Measurements from ENCODE around the gene PFKL.
A peak's percentile ranks its signal among the peaks of the same experiment; 100 is the strongest.

PFKL gene

GRCh38 chr21:44263768-44264167 lies 36.1 kb upstream of the PFKL start:
- no peak overlapping the region for H3K4me3 Mint-ChIP-seq
- TF ChIP-seq CTCF (IDR thresholded peaks at IDR 0.05; ENCODE audit: unreplicated experiment in 3 of 3), result no peak
- peaks cover 14% of the 10 kb centered on the region for H3K27me3 Mint-ChIP-seq (ENCODE audit: low read depth)
- H3K4me1 Mint-ChIP-seq, result no peaks in the 10 kb centered on the region
- H3K9me3 Mint-ChIP-seq, result no peaks in the 10 kb centered on the region
- peak overlapping the region in 1 of 3 experiments; percentile 75 for H3K27ac Mint-ChIP-seq
- H3K36me3 Mint-ChIP-seq (ENCODE audit: low read depth), result no peaks in the 10 kb centered on the region

- H3K9me3 Mint-ChIP-seq, result no peaks in the 10 kb centered on the region
- no peak for TF ChIP-seq CTCF (IDR thresholded peaks at IDR 0.05; ENCODE audit: unreplicated experiment in 3 of 3)
- H3K36me3 Mint-ChIP-seq (ENCODE audit: low read depth), result no peaks in the 10 kb centered on the region
Observed at GRCh38 chr21:44265734-44266270, 34.1 kb upstream of the PFKL start.

DNA sequence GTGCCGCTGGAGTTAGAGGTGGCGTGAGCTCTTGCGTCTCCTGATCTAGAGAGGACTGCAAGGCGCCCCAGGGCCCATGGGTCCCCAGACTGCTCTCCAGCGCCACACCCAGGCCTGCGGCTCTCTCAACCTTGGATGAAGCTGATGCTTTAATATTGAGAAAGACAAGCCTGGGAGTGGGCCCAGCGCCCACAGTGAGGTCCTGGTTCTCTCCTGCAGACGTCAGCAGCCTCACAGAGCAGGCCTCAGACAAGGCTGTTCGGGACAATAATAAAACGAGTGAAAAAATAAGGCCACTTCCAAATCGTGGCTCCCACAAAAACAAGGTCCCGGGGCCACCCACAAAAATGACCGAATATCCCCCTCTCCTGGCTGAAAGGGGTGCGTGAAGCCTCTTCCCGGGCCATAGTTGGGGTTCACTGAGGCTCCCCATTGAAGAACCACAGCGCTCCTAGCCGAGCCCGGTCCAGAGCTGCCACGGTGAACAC lies 32.2 kb upstream of the PFKL start:
- no peak for TF ChIP-seq CTCF (IDR thresholded peaks at IDR 0.05; ENCODE audit: unreplicated experiment in 3 of 3)
- no peak overlapping the region for H3K27ac Mint-ChIP-seq
- no peaks in the 10 kb centered on the region for H3K9me3 Mint-ChIP-seq
- H3K4me3 Mint-ChIP-seq, result no peak overlapping the region
- H3K36me3 Mint-ChIP-seq (ENCODE audit: low read depth), result no peaks in the 10 kb centered on the region
- peaks cover 3% of the 10 kb centered on the region for H3K27me3 Mint-ChIP-seq (ENCODE audit: low read depth)
- H3K4me1 Mint-ChIP-seq, result no peaks in the 10 kb centered on the region

More at GRCh38 chr21:44265734-44266270, 34.1 kb upstream of the PFKL start:
- H3K27ac Mint-ChIP-seq, result no peak overlapping the region
- H3K4me1 Mint-ChIP-seq, result no peaks in the 10 kb centered on the region
- peaks cover 3% of the 10 kb centered on the region for H3K27me3 Mint-ChIP-seq (ENCODE audit: low read depth)
- H3K4me3 Mint-ChIP-seq, result no peak overlapping the region

GRCh38 chr21:44269090-44269489 lies 30.8 kb upstream of the PFKL start:
- Mint-ChIP-seq H3K27ac (no peak overlapping the region), H3K9me3 (no peaks in the 10 kb centered on the region), H3K36me3 (ENCODE audit: low read depth) (no peaks in the 10 kb centered on the region), H3K4me3 (no peak overlapping the region), H3K4me1 (no peaks in the 10 kb centered on the region), H3K27me3 (ENCODE audit: low read depth) (peaks cover 3% of the 10 kb centered on the region)
- TF ChIP-seq CTCF (IDR thresholded peaks at IDR 0.05; ENCODE audit: unreplicated experiment in 3 of 3), result no peak

DNA sequence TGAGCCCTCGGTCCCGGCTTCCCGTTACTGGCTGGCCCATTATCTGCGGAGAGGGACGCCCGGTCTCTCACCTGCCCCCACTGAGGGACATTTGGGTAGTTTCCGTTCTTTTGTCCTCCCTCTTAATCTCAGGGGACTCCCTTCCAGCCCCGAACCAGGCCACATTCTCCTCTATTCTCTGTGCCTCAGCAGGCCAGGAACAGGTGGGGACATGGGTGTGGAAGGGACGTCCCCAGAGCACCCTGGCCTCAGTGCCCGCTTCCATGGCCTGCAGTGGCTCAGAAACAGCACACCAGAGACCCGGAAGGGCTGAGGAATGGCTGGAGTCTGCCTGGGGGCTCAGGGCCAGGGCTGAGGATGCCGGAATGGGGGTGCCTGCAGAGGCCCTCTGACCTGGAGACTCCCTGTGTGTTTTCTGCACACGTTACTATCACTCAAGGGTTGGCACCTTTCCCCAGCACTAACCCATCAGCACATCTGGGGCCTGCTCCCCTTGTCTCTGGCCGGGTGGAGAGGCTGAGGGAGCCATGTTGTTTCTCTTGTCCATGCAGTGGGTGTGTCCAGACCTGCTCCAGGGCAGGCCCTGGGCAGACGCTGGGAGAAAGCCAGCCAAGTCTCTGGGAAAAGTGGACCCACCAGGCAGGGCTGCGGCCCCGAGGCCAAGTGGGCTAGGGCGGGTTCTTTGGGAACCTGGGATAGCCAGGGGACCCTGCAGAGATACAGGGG lies 28.1 kb upstream of the PFKL start:
- peaks cover 3% of the 10 kb centered on the region for H3K27me3 Mint-ChIP-seq (ENCODE audit: low read depth)
- no peak overlapping the region for H3K27ac Mint-ChIP-seq
- no peak for TF ChIP-seq CTCF (IDR thresholded peaks at IDR 0.05; ENCODE audit: unreplicated experiment in 3 of 3)
- peaks cover 3% of the 10 kb centered on the region for H3K9me3 Mint-ChIP-seq
- no peaks in the 10 kb centered on the region for H3K36me3 Mint-ChIP-seq (ENCODE audit: low read depth)
- no peak overlapping the region for H3K4me3 Mint-ChIP-seq
- no peaks in the 10 kb centered on the region for H3K4me1 Mint-ChIP-seq

Data from nephron (organoid).